ENCODE data around the gene PHACTR4. TPM values are rescaled to one million over a fixed set of nuclear protein-coding genes. Genes with fewer than 3 reads are reported as not detected.

The PHACTR4 gene
- total and polyA plus RNA-seq, 2 of the 4 experiments (the other 2 are of a cell fraction) = 7.5 to 15.0 TPM

- TF ChIP-seq ELK1 (IDR thresholded peaks at IDR 0.05; ENCODE audit: borderline replicate concordance, low read depth, low read length) (no peak), SMC3 (IDR thresholded peaks at IDR 0.05; ENCODE audit: low read depth, low read length) (peak; percentile 73), MAFK (IDR thresholded peaks at IDR 0.05; ENCODE audit: low read depth, low read length) (no peak)
These were observed 148.6 kb downstream of the PHACTR4 start (continued) for GRCh38 chr1:28518000-28518744.
